GM23338 (cell line): ENCODE measurements around the gene EXOC4. TPM values are rescaled to one million over a fixed set of nuclear protein-coding genes. Genes with fewer than 3 reads are reported as not detected.
A peak's percentile ranks its signal among the peaks of the same experiment; 100 is the strongest.

Source experiments
- ATAC-seq: fragments of 200-7000 bp; cut with Tn5 transposase; 3 replicates; pipeline ENCODE4 v1.9.1; 2020
- DNase-seq: peaks from one replicate; pipeline ENCODE4 v3.0.0-alpha.2; 2015; ENCODE audit warnings: low spot score
- H2AFZ ChIP-seq: fragments of 200-600 bp; sonication (generic); 2 replicates; pipeline ENCODE4 v1.8.0; 2016; ENCODE audit warnings: antibody characterized with exemption, mild to moderate bottlenecking, moderate library complexity
- H3F3A ChIP-seq: fragments of 200-600 bp; sonication (generic); replicated peaks from 2 replicates; pipeline ENCODE4 v1.8.0; 2017; ENCODE audit warnings: antibody characterized with exemption, mixed run types, low read depth
- H3K27ac ChIP-seq: fragments of 200-600 bp; sonication (generic); 2 replicates; pipeline ENCODE4 v1.6.1; 2016; ENCODE audit warnings: low read depth
- H3K27me3 ChIP-seq: fragments of 200-600 bp; sonication (generic); 2 replicates; pipeline ENCODE4 v1.8.0; 2016; ENCODE audit warnings: mild to moderate bottlenecking, mixed run types, moderate library complexity; ENCODE audit not compliant: insufficient read depth
- H3K36me3 ChIP-seq: fragments of 200-600 bp; sonication (generic); 2 replicates; pipeline ENCODE4 v1.8.0; 2016; ENCODE audit warnings: mild to moderate bottlenecking; ENCODE audit not compliant: insufficient read depth
- H3K4me1 ChIP-seq: fragments of 200-600 bp; sonication (generic); 2 replicates; pipeline ENCODE4 v1.8.0; 2016; ENCODE audit warnings: mild to moderate bottlenecking, moderate library complexity; ENCODE audit not compliant: insufficient read depth
- H3K4me2 ChIP-seq: fragments of 200-600 bp; sonication (generic); 2 replicates; pipeline ENCODE4 v1.7.1; 2017; ENCODE audit warnings: mixed run types
- H3K4me3 ChIP-seq: fragments of 200-600 bp; sonication (generic); 2 replicates; pipeline ENCODE4 v1.6.1; 2016; ENCODE audit warnings: mixed run types
- H3K79me2 ChIP-seq: fragments of 200-600 bp; sonication (generic); replicated peaks from 2 replicates; pipeline ENCODE4 v1.8.0; 2017; ENCODE audit warnings: mild to moderate bottlenecking; ENCODE audit not compliant: insufficient read depth
- H3K9me2 ChIP-seq: fragments of 200-600 bp; sonication (generic); 2 replicates; pipeline ENCODE4 v1.8.0; 2017; ENCODE audit not compliant: insufficient read depth
- H4K20me1 ChIP-seq: fragments of 200-600 bp; sonication (generic); replicated peaks from 2 replicates; pipeline ENCODE4 v1.8.0; 2017; ENCODE audit warnings: mild to moderate bottlenecking; ENCODE audit not compliant: insufficient read depth
- H3K27ac Mint-ChIP-seq: 2 replicates; pipeline ENCODE4 v1.8.0; 2020; ENCODE audit warnings: inconsistent platforms, mild to moderate bottlenecking, moderate library complexity, mixed read lengths
- H3K27me3 Mint-ChIP-seq: 3 replicates; pipeline ENCODE4 v1.8.0; 2022; ENCODE audit warnings: low read depth, mild to moderate bottlenecking, moderate library complexity, mixed read lengths, inconsistent platforms; ENCODE audit not compliant: insufficient read depth, poor library complexity
- H3K36me3 Mint-ChIP-seq: 3 replicates; pipeline ENCODE4 v1.8.0; 2021; ENCODE audit warnings: low read depth, mild to moderate bottlenecking, inconsistent platforms, moderate library complexity, mixed read lengths
- H3K4me1 Mint-ChIP-seq: 3 replicates; pipeline ENCODE4 v1.8.0; 2020; ENCODE audit warnings: mild to moderate bottlenecking, inconsistent platforms, mixed read lengths
- H3K4me3 Mint-ChIP-seq: 3 replicates; pipeline ENCODE4 v1.8.0; 2021; ENCODE audit warnings: moderate library complexity, mild to moderate bottlenecking, inconsistent platforms, mixed read lengths
- H3K9me3 Mint-ChIP-seq: 3 replicates; pipeline ENCODE4 v1.8.0; 2020; ENCODE audit warnings: moderate library complexity, mild to moderate bottlenecking, inconsistent platforms, mixed read lengths
- CREB1 ChIP-seq: fragments of 250-450 bp; sonication (Bioruptor Pico); IDR thresholded peaks from 2 replicates; pipeline ENCODE4 v1.5.0; 2020; ENCODE audit warnings: low read depth, mild to moderate bottlenecking, moderate library complexity
- polyA plus RNA-seq: library from polyadenylated mRNA; unstranded; fragments of >200 nt; fragmentation: Nextera tagmentation; extraction: Ambion mirVana; gene quantifications from 2 replicates; pipeline ENCODE4 v1.2.1, GENCODE V29; 2016
- total RNA-seq: library from RNA; depleted of rRNA; stranded (reverse); fragments of >200 nt; shearing (Covaris generic); gene quantifications from 2 replicates; pipeline ENCODE4 v1.2.3, GENCODE V29; 2014
- TF ChIP-seq, protein P1 (sequence below): IDR thresholded peaks from 2 replicates; pipeline ENCODE4 v1.6.1; 2016; ENCODE audit warnings: antibody characterized with exemption
- TF ChIP-seq, protein P2 (sequence below), 2 experiments: fragments of 200-600 bp in 1 of 2; sonication (generic) in 1 of 2; conservative IDR thresholded peaks; 2 replicates each; pipeline versions ENCODE4 v1.5.1 to v1.6.1; 2016 to 2017; ENCODE audit warnings: antibody characterized with exemption in 2 of 2, low read depth in 2 of 2, mild to moderate bottlenecking in 2 of 2, moderate library complexity in 1 of 2
- TF ChIP-seq, protein P3 (sequence below): IDR thresholded peaks from one replicate; pipeline ENCODE4 v1.6.1; 2018; ENCODE audit warnings: antibody characterized with exemption; ENCODE audit not compliant: unreplicated experiment

EXOC4 gene
- total and polyA plus RNA-seq, 2 experiments from 2014 or later, result 37.5 to 52.7 TPM

DNA sequence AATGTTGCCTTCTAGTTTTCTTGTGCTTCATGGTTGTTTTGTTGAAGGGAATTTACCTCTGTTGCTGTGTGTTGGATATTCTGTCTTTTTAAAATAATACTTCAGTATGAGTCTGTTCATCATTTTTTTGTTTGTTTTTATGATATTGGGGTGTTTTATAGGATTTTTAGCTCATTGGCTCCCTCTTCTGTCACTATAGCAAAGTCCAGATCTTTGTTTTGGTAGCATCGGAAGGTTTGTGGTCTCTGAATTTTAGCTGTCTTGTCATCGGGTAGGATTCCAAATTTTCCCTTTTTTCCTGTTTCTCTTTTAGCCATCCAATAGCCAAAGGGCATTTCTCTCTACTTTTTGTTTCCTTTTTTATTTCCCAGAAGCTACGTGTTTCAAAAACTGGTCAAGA, 91.4 kb downstream of the EXOC4 start:
- no peak overlapping the region for H3K27ac ChIP-seq
- peak; percentile 23 for DNase-seq

More for the DNA sequence above, 91.4 kb downstream of the EXOC4 start:
- Histone ChIP-seq H2AFZ (no peak overlapping the region), H3K4me2 (no peak overlapping the region), H3K36me3 (no peaks in the 10 kb centered on the region), H3K4me3 (no peak overlapping the region), H3K4me1 (peaks cover 18% of the 10 kb centered on the region), H4K20me1 (no peaks in the 10 kb centered on the region), H3K9me2 (no peaks in the 10 kb centered on the region), H3F3A (no peaks in the 10 kb centered on the region), H3K79me2 (peaks cover 11% of the 10 kb centered on the region; the same call in 1 of the 2 replicates), H3K27me3 (no peaks in the 10 kb centered on the region)
- Mint-ChIP-seq H3K27me3 (peaks cover 1% of the 10 kb centered on the region), H3K36me3 (peaks cover 32% of the 10 kb centered on the region), H3K27ac (no peak overlapping the region), H3K4me1 (peaks cover 45% of the 10 kb centered on the region), H3K9me3 (peaks cover 23% of the 10 kb centered on the region), H3K4me3 (no peak overlapping the region)
- no peak for ATAC-seq
- TF ChIP-seq, protein P1, sequence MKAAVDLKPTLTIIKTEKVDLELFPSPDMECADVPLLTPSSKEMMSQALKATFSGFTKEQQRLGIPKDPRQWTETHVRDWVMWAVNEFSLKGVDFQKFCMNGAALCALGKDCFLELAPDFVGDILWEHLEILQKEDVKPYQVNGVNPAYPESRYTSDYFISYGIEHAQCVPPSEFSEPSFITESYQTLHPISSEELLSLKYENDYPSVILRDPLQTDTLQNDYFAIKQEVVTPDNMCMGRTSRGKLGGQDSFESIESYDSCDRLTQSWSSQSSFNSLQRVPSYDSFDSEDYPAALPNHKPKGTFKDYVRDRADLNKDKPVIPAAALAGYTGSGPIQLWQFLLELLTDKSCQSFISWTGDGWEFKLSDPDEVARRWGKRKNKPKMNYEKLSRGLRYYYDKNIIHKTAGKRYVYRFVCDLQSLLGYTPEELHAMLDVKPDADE, result no peak
- no peak for TF ChIP-seq CREB1 (CRISPR knock-in tag)
- TF ChIP-seq, protein P2, sequence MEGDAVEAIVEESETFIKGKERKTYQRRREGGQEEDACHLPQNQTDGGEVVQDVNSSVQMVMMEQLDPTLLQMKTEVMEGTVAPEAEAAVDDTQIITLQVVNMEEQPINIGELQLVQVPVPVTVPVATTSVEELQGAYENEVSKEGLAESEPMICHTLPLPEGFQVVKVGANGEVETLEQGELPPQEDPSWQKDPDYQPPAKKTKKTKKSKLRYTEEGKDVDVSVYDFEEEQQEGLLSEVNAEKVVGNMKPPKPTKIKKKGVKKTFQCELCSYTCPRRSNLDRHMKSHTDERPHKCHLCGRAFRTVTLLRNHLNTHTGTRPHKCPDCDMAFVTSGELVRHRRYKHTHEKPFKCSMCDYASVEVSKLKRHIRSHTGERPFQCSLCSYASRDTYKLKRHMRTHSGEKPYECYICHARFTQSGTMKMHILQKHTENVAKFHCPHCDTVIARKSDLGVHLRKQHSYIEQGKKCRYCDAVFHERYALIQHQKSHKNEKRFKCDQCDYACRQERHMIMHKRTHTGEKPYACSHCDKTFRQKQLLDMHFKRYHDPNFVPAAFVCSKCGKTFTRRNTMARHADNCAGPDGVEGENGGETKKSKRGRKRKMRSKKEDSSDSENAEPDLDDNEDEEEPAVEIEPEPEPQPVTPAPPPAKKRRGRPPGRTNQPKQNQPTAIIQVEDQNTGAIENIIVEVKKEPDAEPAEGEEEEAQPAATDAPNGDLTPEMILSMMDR (conservative IDR thresholded peaks at IDR 0.05; ENCODE audit: low read depth in 2 of 2), result peak; percentile 57 to 81
- TF ChIP-seq, protein P3, sequence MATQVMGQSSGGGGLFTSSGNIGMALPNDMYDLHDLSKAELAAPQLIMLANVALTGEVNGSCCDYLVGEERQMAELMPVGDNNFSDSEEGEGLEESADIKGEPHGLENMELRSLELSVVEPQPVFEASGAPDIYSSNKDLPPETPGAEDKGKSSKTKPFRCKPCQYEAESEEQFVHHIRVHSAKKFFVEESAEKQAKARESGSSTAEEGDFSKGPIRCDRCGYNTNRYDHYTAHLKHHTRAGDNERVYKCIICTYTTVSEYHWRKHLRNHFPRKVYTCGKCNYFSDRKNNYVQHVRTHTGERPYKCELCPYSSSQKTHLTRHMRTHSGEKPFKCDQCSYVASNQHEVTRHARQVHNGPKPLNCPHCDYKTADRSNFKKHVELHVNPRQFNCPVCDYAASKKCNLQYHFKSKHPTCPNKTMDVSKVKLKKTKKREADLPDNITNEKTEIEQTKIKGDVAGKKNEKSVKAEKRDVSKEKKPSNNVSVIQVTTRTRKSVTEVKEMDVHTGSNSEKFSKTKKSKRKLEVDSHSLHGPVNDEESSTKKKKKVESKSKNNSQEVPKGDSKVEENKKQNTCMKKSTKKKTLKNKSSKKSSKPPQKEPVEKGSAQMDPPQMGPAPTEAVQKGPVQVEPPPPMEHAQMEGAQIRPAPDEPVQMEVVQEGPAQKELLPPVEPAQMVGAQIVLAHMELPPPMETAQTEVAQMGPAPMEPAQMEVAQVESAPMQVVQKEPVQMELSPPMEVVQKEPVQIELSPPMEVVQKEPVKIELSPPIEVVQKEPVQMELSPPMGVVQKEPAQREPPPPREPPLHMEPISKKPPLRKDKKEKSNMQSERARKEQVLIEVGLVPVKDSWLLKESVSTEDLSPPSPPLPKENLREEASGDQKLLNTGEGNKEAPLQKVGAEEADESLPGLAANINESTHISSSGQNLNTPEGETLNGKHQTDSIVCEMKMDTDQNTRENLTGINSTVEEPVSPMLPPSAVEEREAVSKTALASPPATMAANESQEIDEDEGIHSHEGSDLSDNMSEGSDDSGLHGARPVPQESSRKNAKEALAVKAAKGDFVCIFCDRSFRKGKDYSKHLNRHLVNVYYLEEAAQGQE, result no peak
